H9 (cell line): ENCODE results near the gene CDK14. TPM values are rescaled to one million over a fixed set of nuclear protein-coding genes. Genes with fewer than 3 reads are reported as not detected.

ENCODE experiments used
- DNase-seq: peaks from one replicate; pipeline ENCODE4 v3.0.0-alpha.2; 2017
- H2AFZ ChIP-seq: one replicate; pipeline ENCODE4 v1.6.1; 2013; ENCODE audit warnings: mild to moderate bottlenecking, low read length, control low read depth, moderate library complexity
- H2AK5ac ChIP-seq: 2 replicates; pipeline ENCODE4 v1.6.1; 2013; ENCODE audit warnings: low read length, control low read depth, mixed read lengths; ENCODE audit not compliant: insufficient read length
- H2BK120ac ChIP-seq: one replicate; pipeline ENCODE4 v1.6.1; 2013; ENCODE audit warnings: low read depth, mild to moderate bottlenecking, low read length, control low read depth, inconsistent platforms; ENCODE audit not compliant: poor library complexity, severe bottlenecking
- H2BK12ac ChIP-seq: 2 replicates; pipeline ENCODE4 v1.6.1; 2013; ENCODE audit warnings: low read length, control low read depth, mixed read lengths, low read depth; ENCODE audit not compliant: insufficient read length
- H2BK15ac ChIP-seq: 2 replicates; pipeline ENCODE4 v1.6.1; 2013; ENCODE audit warnings: low read depth, low read length, control low read depth
- H2BK20ac ChIP-seq: one replicate; pipeline ENCODE4 v1.6.1; 2013; ENCODE audit warnings: low read depth, mild to moderate bottlenecking, low read length, control low read depth, inconsistent platforms; ENCODE audit not compliant: poor library complexity, severe bottlenecking
- H2BK5ac ChIP-seq: 2 replicates; pipeline ENCODE4 v1.6.1; 2013; ENCODE audit warnings: low read length, control low read depth, mixed read lengths; ENCODE audit not compliant: insufficient read length
- H3K14ac ChIP-seq: 2 replicates; pipeline ENCODE4 v1.6.1; 2013; ENCODE audit warnings: low read length, control low read depth; ENCODE audit not compliant: insufficient read depth
- H3K18ac ChIP-seq: 2 replicates; pipeline ENCODE4 v1.6.1; 2013; ENCODE audit warnings: low read depth, mild to moderate bottlenecking, mixed read lengths, low read length, control low read depth; ENCODE audit not compliant: insufficient read length
- H3K23ac ChIP-seq: 2 replicates; pipeline ENCODE4 v1.6.1; 2013; ENCODE audit warnings: low read length, control low read depth, mixed read lengths, low read depth; ENCODE audit not compliant: insufficient read length
- H3K23me2 ChIP-seq: 2 replicates; pipeline ENCODE4 v1.6.1; 2013; ENCODE audit warnings: low read depth, mild to moderate bottlenecking, mixed read lengths, low read length, control low read depth; ENCODE audit not compliant: insufficient read length, poor library complexity, severe bottlenecking
- H3K27ac ChIP-seq: 2 replicates; pipeline ENCODE4 v1.5.1; 2013; ENCODE audit warnings: low read length, control low read depth, mixed read lengths, low read depth; ENCODE audit not compliant: insufficient read length
- H3K27me3 ChIP-seq: 2 replicates; pipeline ENCODE4 v1.6.1; 2013; ENCODE audit warnings: low read length, control low read depth, inconsistent platforms; ENCODE audit not compliant: insufficient read depth
- H3K4ac ChIP-seq: 2 replicates; pipeline ENCODE4 v1.6.1; 2013; ENCODE audit warnings: low read depth, mild to moderate bottlenecking, control low read depth, inconsistent platforms, low read length, moderate library complexity
- H3K4me1 ChIP-seq: 2 replicates; pipeline ENCODE4 v1.6.1; 2013; ENCODE audit warnings: low read length, control low read depth, inconsistent platforms; ENCODE audit not compliant: insufficient read depth
- H3K4me2 ChIP-seq: 2 replicates; pipeline ENCODE4 v1.6.1; 2013; ENCODE audit warnings: low read length, control low read depth, mixed read lengths; ENCODE audit not compliant: insufficient read length, insufficient read depth
- H3K56ac ChIP-seq: 2 replicates; pipeline ENCODE4 v1.6.1; 2013; ENCODE audit warnings: low read depth, mild to moderate bottlenecking, mixed read lengths, low read length, control low read depth; ENCODE audit not compliant: insufficient read length
- H3K79me1 ChIP-seq: 2 replicates; pipeline ENCODE4 v1.6.1; 2013; ENCODE audit warnings: low read depth, mild to moderate bottlenecking, moderate library complexity, low read length, control low read depth, inconsistent platforms; ENCODE audit not compliant: insufficient read depth, poor library complexity, severe bottlenecking
- H3K79me2 ChIP-seq: 2 replicates; pipeline ENCODE4 v1.6.1; 2013; ENCODE audit warnings: low read length, control low read depth, inconsistent platforms; ENCODE audit not compliant: insufficient read depth
- H3K9ac ChIP-seq: 2 replicates; pipeline ENCODE4 v1.6.1; 2013; ENCODE audit warnings: low read length, control low read depth, mixed read lengths; ENCODE audit not compliant: insufficient read length; ENCODE audit errors: extremely low read depth
- H3K9me3 ChIP-seq: one replicate; pipeline ENCODE4 v1.6.1; 2013; ENCODE audit warnings: low read depth, low read length, inconsistent platforms; ENCODE audit not compliant: control insufficient read depth
- H3T11ph ChIP-seq: one replicate; pipeline ENCODE4 v1.6.1; 2013; ENCODE audit warnings: mild to moderate bottlenecking, low read length, control low read depth, inconsistent platforms
- H4K20me1 ChIP-seq: one replicate; pipeline ENCODE4 v1.6.1; 2013; ENCODE audit not compliant: control insufficient read depth, insufficient read length, insufficient read depth
- H4K5ac ChIP-seq: 2 replicates; pipeline ENCODE4 v1.6.1; 2013; ENCODE audit warnings: low read depth, mild to moderate bottlenecking, mixed read lengths, low read length, control low read depth; ENCODE audit not compliant: insufficient read length
- H4K8ac ChIP-seq: replicated peaks from 2 replicates; pipeline ENCODE4 v1.6.1; 2013; ENCODE audit warnings: low read length, control low read depth, mixed read lengths, low read depth; ENCODE audit not compliant: insufficient read length
- H4K91ac ChIP-seq: 2 replicates; pipeline ENCODE4 v1.6.1; 2013; ENCODE audit warnings: low read depth, mild to moderate bottlenecking, moderate library complexity, mixed read lengths, low read length, control low read depth; ENCODE audit not compliant: insufficient read length
- H3K27ac Mint-ChIP-seq, 3 experiments: 2 replicates in 2 of 3; 3 replicates in 1 of 3; pipeline ENCODE4 v1.8.0; 2020 to 2021; ENCODE audit warnings: mixed read lengths in 3 of 3, mild to moderate bottlenecking in 1 of 3, moderate library complexity in 1 of 3
- H3K27me3 Mint-ChIP-seq: 2 replicates; pipeline ENCODE4 v1.8.0; 2021; ENCODE audit warnings: low read depth, mild to moderate bottlenecking, moderate library complexity, mixed read lengths
- H3K36me3 Mint-ChIP-seq, 3 experiments: 2 replicates in 2 of 3; 3 replicates in 1 of 3; pipeline ENCODE4 v1.8.0; 2020 to 2021; ENCODE audit warnings: low read depth in 3 of 3, mixed read lengths in 3 of 3; ENCODE audit not compliant: insufficient read depth in 1 of 3
- H3K4me1 Mint-ChIP-seq, 2 experiments: 2 replicates each; pipeline ENCODE4 v1.8.0; 2020; ENCODE audit warnings: mixed read lengths in 2 of 2
- H3K4me3 Mint-ChIP-seq, 2 experiments: 2 replicates in 1 of 2; 3 replicates in 1 of 2; pipeline ENCODE4 v1.8.0; 2020 to 2021; ENCODE audit warnings: mild to moderate bottlenecking in 2 of 2, mixed read lengths in 2 of 2, moderate library complexity in 1 of 2
- H3K9me3 Mint-ChIP-seq, 2 experiments: 2 replicates in 1 of 2; 3 replicates in 1 of 2; pipeline ENCODE4 v1.8.0; 2020; ENCODE audit warnings: mild to moderate bottlenecking in 2 of 2, mixed read lengths in 2 of 2, moderate library complexity in 1 of 2
- CTCF ChIP-seq: fragments of 200-600 bp; sonication (generic); conservative IDR thresholded peaks from 3 replicates; pipeline ENCODE4 v1.8.0; 2021; ENCODE audit warnings: antibody characterized with exemption, mild to moderate bottlenecking
- WGBS: extraction: QIAGEN DNeasy Blood & Tissue Kit; methylation state at CpG from one replicate; pipeline ENCODE4 v1.1.7; 2013; ENCODE audit warnings: missing lambda C conversion rate, low lambda C conversion rate, mixed read lengths; ENCODE audit not compliant: insufficient read length; ENCODE audit errors: extremely low coverage; 5-methylcytosine and 5-hydroxymethylcytosine counted together
- total RNA-seq: library from RNA; stranded (reverse); gene quantifications from 2 replicates; pipeline ENCODE4 v1.2.1, GENCODE V29; 2021

The CDK14 gene
- total RNA-seq, 1 experiment from 2014 or later, result 23.9 TPM

DNA sequence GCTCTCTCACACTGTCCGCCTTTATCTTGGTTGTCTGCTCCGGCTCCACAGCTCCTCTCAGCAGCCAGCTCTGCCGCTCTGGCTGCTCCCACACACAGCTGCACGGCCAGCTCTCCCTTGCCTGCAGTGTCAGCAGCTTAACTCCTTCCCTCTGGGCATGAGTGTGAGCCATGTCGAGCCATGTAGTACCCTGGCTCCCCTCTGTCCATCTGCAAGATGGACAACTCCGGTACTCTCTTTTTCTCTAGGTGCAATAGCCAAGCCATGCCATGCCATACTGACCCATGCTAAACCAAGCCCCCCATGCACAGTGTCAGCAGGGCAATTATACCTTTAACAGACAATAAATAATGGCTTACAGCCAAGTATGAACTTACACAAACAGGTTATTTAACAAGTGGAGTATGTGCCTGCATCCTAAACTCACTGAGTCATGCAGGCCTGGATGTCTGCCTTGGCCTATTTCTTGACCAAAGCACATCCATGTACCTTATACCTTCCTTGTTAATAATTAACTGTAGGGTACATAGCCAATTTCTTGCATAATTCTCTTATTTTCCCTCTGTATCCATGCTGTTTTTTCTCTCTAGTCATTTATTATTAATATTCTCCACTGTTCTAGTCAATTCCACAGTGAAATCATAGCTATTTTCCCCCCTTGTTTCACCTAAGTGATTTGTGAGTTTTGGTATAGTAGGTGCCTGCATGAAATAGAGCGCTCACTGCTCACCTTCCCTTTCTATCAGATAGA lies 170.9 kb downstream of the CDK14 start:
- Histone ChIP-seq H4K91ac (no peak overlapping the region), H2AK5ac (no peak overlapping the region), H3K23ac (no peak overlapping the region), H4K8ac (no peak overlapping the region), H3K18ac (no peak overlapping the region), H3K4ac (no peak overlapping the region), H3K4me1 (peaks cover 3% of the 10 kb centered on the region; the same call in 1 of the 2 replicates), H4K5ac (no peak overlapping the region), H3K79me2 (no peaks in the 10 kb centered on the region), H2BK15ac (no peak overlapping the region), H3K27ac (no peak overlapping the region), H3K9me3 (no peaks in the 10 kb centered on the region), H2AFZ (no peak overlapping the region), H3K9ac (no peak overlapping the region), H3K4me2 (no peak overlapping the region), H3K79me1 (no peaks in the 10 kb centered on the region), H3K56ac (no peak overlapping the region), H2BK120ac (no peak overlapping the region), H3T11ph (no peak overlapping the region), H4K20me1 (no peaks in the 10 kb centered on the region), H2BK12ac (no peak overlapping the region), H2BK20ac (no peak overlapping the region), H3K14ac (no peak overlapping the region), H3K27me3 (no peaks in the 10 kb centered on the region), H2BK5ac (no peak overlapping the region), H3K23me2 (no peaks in the 10 kb centered on the region)
- Mint-ChIP-seq H3K27ac (peak overlapping the region; percentile 10 to 72 (median 47); a peak in 5 of 7 replicates), H3K27me3 (no peaks in the 10 kb centered on the region), H3K4me3 (no peak overlapping the region), H3K36me3 (peaks cover 0 to 5% (median 4%) of the 10 kb centered on the region in 3 experiments; a peak in 2 of 7 replicates), H3K9me3 (no peaks in the 10 kb centered on the region; a peak in 1 of 5 replicates), H3K4me1 (peaks cover 25 to 34% of the 10 kb centered on the region in 2 experiments)
- no peak for TF ChIP-seq CTCF
- DNase-seq, result no peak
- WGBS, result no CpG with 5 or more reads among the region's 7 CpGs
